Ascending aorta (tissue), 2 donors: ENCODE results near the gene SELENOH. TPM values are rescaled to one million over a fixed set of nuclear protein-coding genes. Genes with fewer than 3 reads are reported as not detected.
A peak's percentile ranks its signal among the peaks of the same experiment; 100 is the strongest.
"Not testable (repeated sequence)": the region's sequence is repeated elsewhere in the genome, so short reads cannot be mapped to it uniquely, and the experiment has no call there.

Source experiments
- DNase-seq, 2 donors: peaks; one replicate each; pipeline ENCODE4 v3.0.0-alpha.2; 2019; ENCODE audit warnings: low spot score in 2 of 2
- H3K27ac ChIP-seq, 2 donors: fragments of 200-600 bp; sonication (generic); one replicate each; pipeline ENCODE4 v1.5.1; 2016 to 2017; ENCODE audit warnings: mild to moderate bottlenecking in 1 of 2
- H3K27me3 ChIP-seq: fragments of 200-600 bp; sonication (generic); one replicate; pipeline ENCODE4 v1.5.1; 2017
- H3K36me3 ChIP-seq, 2 donors: fragments of 200-600 bp; sonication (generic); one replicate each; pipeline ENCODE4 v1.5.1; 2016
- H3K4me1 ChIP-seq, 2 donors: fragments of 200-600 bp; sonication (generic); one replicate each; pipeline ENCODE4 v1.5.1; 2016 to 2017; ENCODE audit warnings: mild to moderate bottlenecking in 1 of 2
- H3K4me3 ChIP-seq, 2 donors: fragments of 200-600 bp; sonication (generic); one replicate each; pipeline ENCODE4 v1.5.1; 2016 to 2017; ENCODE audit warnings: mild to moderate bottlenecking in 1 of 2
- H3K9me3 ChIP-seq, 2 donors: fragments of 200-600 bp; sonication (generic); one replicate each; pipeline ENCODE4 v1.5.1; 2016
- CTCF ChIP-seq, 3 experiments: fragments of 200-600 bp in 2 of 3; fragments of 450-650 bp in 1 of 3; sonication (generic) in 2 of 3; IDR thresholded peaks; one replicate each; pipeline ENCODE4 v1.5.1; 2016 to 2019; ENCODE audit warnings: antibody characterized with exemption in 3 of 3, mild to moderate bottlenecking in 1 of 3, moderate library complexity in 1 of 3
- intact Hi-C: fragments of 100-400 bp; cut with DNase I; formaldehyde crosslinking; loops from one replicate; pipeline ENCODE4 v1.15.1; 2023
- total RNA-seq: library from RNA; depleted of rRNA; stranded (reverse); fragments of >200 nt; gene quantifications from one replicate; pipeline ENCODE4 v1.1.0, GENCODE V29; 2016

Gene SELENOH
- total RNA-seq, 1 donor from 2014 or later: 113 TPM

GRCh38 chr11:57704932-57705331 is 36.4 kb upstream of the SELENOH start:
- no peak for DNase-seq
- no peak for TF ChIP-seq CTCF (IDR thresholded peaks at IDR 0.05)
- intact Hi-C loops: no loop called here
- Histone ChIP-seq H3K27ac (no peak overlapping the region), H3K27me3 (no peaks in the 10 kb centered on the region), H3K4me1 (peaks cover 0 to 4% of the 10 kb centered on the region in 2 donors), H3K9me3 (no peaks in the 10 kb centered on the region), H3K36me3 (peaks cover 37 to 38% of the 10 kb centered on the region in 2 donors), H3K4me3 (no peak overlapping the region)

- H3K27me3 ChIP-seq, intact Hi-C loops, H3K9me3 ChIP-seq, DNase-seq, H3K27ac ChIP-seq, H3K4me3 ChIP-seq, H3K4me1 ChIP-seq: not testable (repeated sequence)
- H3K36me3 ChIP-seq: peaks cover 33% of the 10 kb centered on the region in 2 donors
Measured at GRCh38 chr11:57705432-57705831, 35.9 kb upstream of the SELENOH start.

GRCh38 chr11:57709802-57710367 is 31.4 kb upstream of the SELENOH start:
- TF ChIP-seq CTCF (IDR thresholded peaks at IDR 0.05): no peak
- intact Hi-C loops: no loop called here

GRCh38 chr11:57711414-57712255 is 29.7 kb upstream of the SELENOH start, which contains the start of gene MED19:
Gene MED19, minus strand, starts transcription at chr11:57712215. Its CDS starts 36 bp downstream, at chr11:57712179.
- peaks cover 16 to 29% of the 10 kb centered on the region in 2 donors for H3K4me1 ChIP-seq
- intact Hi-C loops: loop anchor here (1.0 to 2.0 kb wide), 7 partner anchors 30 to 181 kb away; partner anchors contain the start of genes CLP1, CTNND1, SELENOH and TIMM10
- H3K36me3 ChIP-seq: no peaks in the 10 kb centered on the region
- TF ChIP-seq CTCF (IDR thresholded peaks at IDR 0.05): no peak
- no peaks in the 10 kb centered on the region for H3K9me3 ChIP-seq
- H3K27ac ChIP-seq: peak within 1 kb of the TSS; percentile 82 to 89
- DNase-seq: no peak
- H3K27me3 ChIP-seq: no peaks in the 10 kb centered on the region
- H3K4me3 ChIP-seq: peak within 1 kb of the TSS; percentile 79 to 85

More at GRCh38 chr11:57709802-57710367, 31.4 kb upstream of the SELENOH start:
- Histone ChIP-seq H3K27me3 (no peaks in the 10 kb centered on the region), H3K9me3 (no peaks in the 10 kb centered on the region), H3K4me1 (peaks cover 16 to 25% of the 10 kb centered on the region in 2 donors), H3K27ac (no peak overlapping the region), H3K36me3 (peaks cover 2% of the 10 kb centered on the region in 2 donors), H3K4me3 (no peak overlapping the region)
- no peak for DNase-seq

- intact Hi-C loops: loop anchor here (1.0 to 2.0 kb wide), 6 partner anchors 29 to 182 kb away; partner anchors contain the start of genes CLP1, CTNND1, SELENOH and TIMM10
- no peaks in the 10 kb centered on the region for H3K27me3 ChIP-seq
- H3K4me1 ChIP-seq: peaks cover 16 to 29% of the 10 kb centered on the region in 2 donors
- TF ChIP-seq CTCF (IDR thresholded peaks at IDR 0.05): no peak
- H3K4me3 ChIP-seq: peak within 1 kb of the TSS; percentile 79 to 85
- no peaks in the 10 kb centered on the region for H3K36me3 ChIP-seq
- DNase-seq: peak; percentile 80 to 97
- peak within 1 kb of the TSS; percentile 82 to 89 for H3K27ac ChIP-seq
- no peaks in the 10 kb centered on the region for H3K9me3 ChIP-seq
Measured at GRCh38 chr11:57712256-57713150, 28.8 kb upstream of the SELENOH start, which contains the start of gene TMX2. Gene TMX2, plus strand, starts transcription at chr11:57712593. Its CDS starts 26 bp downstream, at chr11:57712619.
